Spleen (tissue), 11 donors: ENCODE measurements around the gene RHNO1. TPM values are rescaled to one million over a fixed set of nuclear protein-coding genes. Genes with fewer than 3 reads are reported as not detected.

Source experiments
- DNase-seq: peaks from one replicate; pipeline ENCODE4 v3.0.0-alpha.2; 2020
- H3K27ac ChIP-seq, 8 donors: fragments of 200-600 bp; sonication (generic) in 7 of 8; 1 replicate in 4 of 8; 2 replicates in 4 of 8; pipeline versions ENCODE4 v1.5.0 to v1.8.0; 2016 to 2021; ENCODE audit warnings: inconsistent platforms in 4 of 8, mild to moderate bottlenecking in 4 of 8, moderate library complexity in 1 of 8
- H3K27me3 ChIP-seq, 7 donors: fragments of 200-600 bp; sonication (generic) in 6 of 7; replicated peaks in 1 of 7; 1 replicate in 4 of 7; 2 replicates in 3 of 7; pipeline versions ENCODE4 v1.5.0 to v1.8.0; 2016 to 2021; ENCODE audit warnings: inconsistent platforms in 3 of 7, mild to moderate bottlenecking in 1 of 7
- H3K36me3 ChIP-seq, 6 donors: fragments of 200-600 bp; sonication (generic) in 5 of 6; 1 replicate in 4 of 6; 2 replicates in 2 of 6; pipeline versions ENCODE4 v1.5.0 to v1.8.0; 2016 to 2021; ENCODE audit warnings: inconsistent platforms in 2 of 6
- H3K4me1 ChIP-seq, 6 donors: fragments of 200-600 bp; sonication (generic) in 5 of 6; 1 replicate in 3 of 6; 2 replicates in 3 of 6; pipeline versions ENCODE4 v1.5.0 to v1.8.0; 2016 to 2021; ENCODE audit warnings: inconsistent platforms in 3 of 6
- H3K4me3 ChIP-seq, 8 donors: fragments of 200-600 bp; sonication (generic) in 7 of 8; 1 replicate in 4 of 8; 2 replicates in 4 of 8; pipeline versions ENCODE4 v1.5.0 to v1.8.0; 2016 to 2021; ENCODE audit warnings: inconsistent platforms in 4 of 8, mild to moderate bottlenecking in 4 of 8, moderate library complexity in 2 of 8
- H3K9me3 ChIP-seq, 8 donors: fragments of 200-600 bp; sonication (generic) in 7 of 8; 1 replicate in 4 of 8; 2 replicates in 4 of 8; pipeline versions ENCODE4 v1.5.0 to v1.8.0; 2016 to 2021; ENCODE audit warnings: inconsistent platforms in 4 of 8
- POLR2A ChIP-seq, 3 donors: fragments of 450-650 bp; IDR thresholded peaks; one replicate each; pipeline ENCODE4 v1.5.1; 2017; ENCODE audit warnings: antibody characterized with exemption in 3 of 3, mild to moderate bottlenecking in 1 of 3
- POLR2AphosphoS5 ChIP-seq, 3 donors: sonication (generic); formaldehyde crosslinking; IDR thresholded peaks; one replicate each; pipeline ENCODE4 v1.5.1; 2017; ENCODE audit warnings: antibody characterized with exemption in 3 of 3
- WGBS, 5 donors: extraction: QIAGEN DNeasy Blood & Tissue Kit in 3 of 5; methylation state at CpG; one replicate each; pipeline versions ENCODE4 v1.1.5 to v1.1.7; 2013 to 2018; 5-methylcytosine and 5-hydroxymethylcytosine counted together
- intact Hi-C: fragments of 100-400 bp; cut with DNase I; formaldehyde crosslinking; loops from one replicate; pipeline ENCODE4 v1.15.0; 2023; ENCODE audit warnings: low total_unique reads
- polyA plus RNA-seq, 3 donors: library from polyadenylated mRNA; stranded (reverse); fragments of 200-250 nt; gene quantifications; one replicate each; pipeline ENCODE4 v1.2.1, GENCODE V29; 2013
- total RNA-seq, 7 donors: library from RNA; depleted of rRNA in 3 of 7; stranded (reverse); fragments of >200 nt in 3 of 7; fragmentation: NEBNext Ultra II Directional in 4 of 7; extraction: Animal tissue kit (Norgen Biotek cat#: 25700) in 4 of 7; gene quantifications; one replicate each; pipeline versions ENCODE4 v1.1.0 to v1.2.1, GENCODE V29; 2016 to 2021
- TF ChIP-seq, protein P1 (sequence below), 11 experiments: fragments of 200-600 bp in 7 of 11; fragments of 450-650 bp in 4 of 11; sonication (generic) in 4 of 11; IDR thresholded peaks in 8 of 11; conservative IDR thresholded peaks in 3 of 11; 1 replicate in 7 of 11; 2 replicates in 4 of 11; pipeline versions ENCODE4 v1.4.0 to v1.8.0; 2016 to 2021; ENCODE audit warnings: antibody characterized with exemption in 11 of 11, inconsistent platforms in 4 of 11, mild to moderate bottlenecking in 1 of 11
- donor health status: healthy with polysubstance abuse.
- donor health status: DM: no; HTN: no; CAD: no; lungs with moderate emphysema.
- donor health status: DM: no; HTN: no; CAD: no.
- donor health status: Bipolar disorder and iron deficiency.
- donor health status: healthy.
- donor health status: DM: no; HTN: no; CAD: no.
- donor health status: DM: yes; HTN: yes; CAD: no.

The RHNO1 gene
- total and polyA plus RNA-seq, 10 donors: 15.9 to 26.0 (median 23.1) TPM

DNA sequence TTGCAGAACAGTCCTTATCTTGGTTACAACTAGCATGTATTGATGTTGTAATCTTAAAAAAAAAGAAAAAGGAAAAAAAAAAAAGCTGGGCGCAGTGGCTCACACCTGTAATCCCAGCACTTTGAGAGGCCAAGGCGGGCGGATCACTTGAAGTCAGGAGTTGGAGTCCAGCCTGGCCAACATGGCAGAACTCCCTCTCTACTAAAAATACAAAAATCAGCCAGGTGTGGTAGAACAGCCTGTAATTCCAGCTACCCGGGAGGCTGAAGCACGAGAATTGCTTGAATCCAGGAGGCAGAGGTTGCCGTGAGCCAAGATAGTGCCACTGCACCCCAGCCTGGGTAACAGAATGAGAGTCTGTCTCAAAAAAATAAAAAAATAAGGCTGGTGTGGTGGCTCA lies 56.6 kb downstream of the RHNO1 start:
- TF ChIP-seq, protein P1, sequence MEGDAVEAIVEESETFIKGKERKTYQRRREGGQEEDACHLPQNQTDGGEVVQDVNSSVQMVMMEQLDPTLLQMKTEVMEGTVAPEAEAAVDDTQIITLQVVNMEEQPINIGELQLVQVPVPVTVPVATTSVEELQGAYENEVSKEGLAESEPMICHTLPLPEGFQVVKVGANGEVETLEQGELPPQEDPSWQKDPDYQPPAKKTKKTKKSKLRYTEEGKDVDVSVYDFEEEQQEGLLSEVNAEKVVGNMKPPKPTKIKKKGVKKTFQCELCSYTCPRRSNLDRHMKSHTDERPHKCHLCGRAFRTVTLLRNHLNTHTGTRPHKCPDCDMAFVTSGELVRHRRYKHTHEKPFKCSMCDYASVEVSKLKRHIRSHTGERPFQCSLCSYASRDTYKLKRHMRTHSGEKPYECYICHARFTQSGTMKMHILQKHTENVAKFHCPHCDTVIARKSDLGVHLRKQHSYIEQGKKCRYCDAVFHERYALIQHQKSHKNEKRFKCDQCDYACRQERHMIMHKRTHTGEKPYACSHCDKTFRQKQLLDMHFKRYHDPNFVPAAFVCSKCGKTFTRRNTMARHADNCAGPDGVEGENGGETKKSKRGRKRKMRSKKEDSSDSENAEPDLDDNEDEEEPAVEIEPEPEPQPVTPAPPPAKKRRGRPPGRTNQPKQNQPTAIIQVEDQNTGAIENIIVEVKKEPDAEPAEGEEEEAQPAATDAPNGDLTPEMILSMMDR (IDR thresholded peaks at IDR 0.05 in 8 of 11, conservative IDR thresholded peaks at IDR 0.05 in 3 of 11): no peak
- no peak for TF ChIP-seq POLR2AphosphoS5 (IDR thresholded peaks at IDR 0.05)
- no peak for TF ChIP-seq POLR2A (IDR thresholded peaks at IDR 0.05)
- no peak overlapping the region for H3K4me3 ChIP-seq
- no peak overlapping the region for H3K27ac ChIP-seq
- DNase-seq: no peak
- WGBS, 5 donors: 92 to 97% (median 97%) methylated on average over 6 of the region's 6 CpGs
- H3K4me1 ChIP-seq: no peaks in the 10 kb centered on the region
- no peaks in the 10 kb centered on the region for H3K9me3 ChIP-seq
- H3K36me3 ChIP-seq: peaks cover 0 to 96% (median 58%) of the 10 kb centered on the region in 6 donors
- intact Hi-C loops: no loop called here
- H3K27me3 ChIP-seq: no peaks in the 10 kb centered on the region

DNA sequence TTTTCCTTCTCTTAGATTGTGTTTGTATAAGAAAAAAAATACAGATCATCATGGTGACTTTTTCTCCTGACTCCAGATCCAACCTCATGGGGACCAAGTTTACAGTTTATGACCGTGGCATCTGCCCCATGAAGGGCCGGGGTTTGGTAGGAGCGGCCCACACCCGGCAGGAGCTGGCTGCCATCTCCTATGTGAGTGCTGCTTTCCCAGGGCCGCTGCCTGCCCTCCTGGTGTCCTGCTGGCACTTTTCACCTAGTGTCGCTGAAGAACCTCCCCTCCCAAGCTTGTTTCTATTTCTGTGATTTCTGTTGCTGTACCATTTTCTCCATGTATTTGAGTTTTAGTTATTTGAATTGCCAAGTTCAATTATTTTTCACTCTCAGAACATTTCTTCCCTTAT lies 57.3 kb downstream of the RHNO1 start:
- 88 to 96% (median 93%) methylated on average over 6 of the region's 6 CpGs for WGBS, 5 donors
- Histone ChIP-seq H3K27me3 (no peaks in the 10 kb centered on the region), H3K4me1 (no peaks in the 10 kb centered on the region), H3K4me3 (no peak overlapping the region), H3K36me3 (peaks cover 0 to 96% (median 65%) of the 10 kb centered on the region in 6 donors), H3K9me3 (no peaks in the 10 kb centered on the region), H3K27ac (no peak overlapping the region)
- DNase-seq: peak; percentile 10
- intact Hi-C loops: no loop called here
- TF ChIP-seq POLR2A (IDR thresholded peaks at IDR 0.05) (no peak), POLR2AphosphoS5 (IDR thresholded peaks at IDR 0.05) (no peak)

DNA sequence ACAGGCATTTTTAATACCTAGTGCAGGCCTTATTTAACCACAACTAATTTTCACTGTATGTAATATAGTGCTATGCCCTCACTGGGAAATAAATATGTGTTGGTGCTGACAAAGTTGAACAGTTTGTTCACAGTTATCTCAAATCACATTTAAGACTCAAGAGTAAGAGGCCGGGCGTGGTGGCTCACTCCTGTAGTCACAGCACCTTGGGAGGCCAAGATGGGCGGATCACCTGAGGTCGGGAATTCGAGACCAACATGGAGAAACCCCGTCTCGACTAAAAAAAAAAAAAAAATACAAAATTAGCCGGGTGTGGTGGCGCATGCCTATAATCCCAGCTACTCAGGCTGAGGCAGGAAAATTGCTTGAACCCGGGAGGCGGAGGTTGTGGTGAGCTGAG lies 59.3 kb downstream of the RHNO1 start:
- TF ChIP-seq, protein P1 (IDR thresholded peaks at IDR 0.05 in 8 of 11, conservative IDR thresholded peaks at IDR 0.05 in 3 of 11): no peak
- TF ChIP-seq POLR2A (IDR thresholded peaks at IDR 0.05) (no peak), POLR2AphosphoS5 (IDR thresholded peaks at IDR 0.05) (no peak)
- WGBS, 5 donors: 92 to 97% (median 94%) methylated on average over 11 of the region's 11 CpGs
- no peak for DNase-seq
- H3K4me1 ChIP-seq: no peaks in the 10 kb centered on the region
- H3K36me3 ChIP-seq: peaks cover 0 to 96% (median 58%) of the 10 kb centered on the region in 6 donors
- H3K4me3 ChIP-seq: no peak overlapping the region
- no peaks in the 10 kb centered on the region for H3K9me3 ChIP-seq
- H3K27ac ChIP-seq: no peak overlapping the region
- no peaks in the 10 kb centered on the region for H3K27me3 ChIP-seq
- intact Hi-C loops: no loop called here

DNA sequence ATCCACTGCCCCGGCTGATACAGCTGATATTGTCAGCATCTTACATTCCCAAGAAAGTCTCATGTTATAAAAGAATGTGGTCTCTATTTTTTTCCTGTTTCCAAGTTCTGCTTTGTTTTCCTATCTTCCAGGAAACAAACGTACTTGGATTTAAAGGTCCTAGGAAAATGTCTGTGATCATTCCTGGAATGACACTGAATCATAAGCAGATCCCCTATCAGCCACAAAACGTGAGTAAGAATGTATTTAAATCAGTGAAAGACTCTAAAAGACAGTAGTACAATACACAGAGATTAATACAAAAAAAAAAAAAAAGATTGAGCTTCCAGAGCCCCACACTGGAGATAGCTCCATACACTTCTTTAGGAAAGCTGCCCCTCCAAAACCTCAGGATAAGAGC lies 60.5 kb downstream of the RHNO1 start:
- H3K9me3 ChIP-seq: no peaks in the 10 kb centered on the region
- no peak overlapping the region for H3K4me3 ChIP-seq
- peaks cover 0 to 89% (median 49%) of the 10 kb centered on the region in 6 donors for H3K36me3 ChIP-seq
- H3K4me1 ChIP-seq: no peaks in the 10 kb centered on the region
- TF ChIP-seq POLR2A (IDR thresholded peaks at IDR 0.05) (no peak), POLR2AphosphoS5 (IDR thresholded peaks at IDR 0.05) (no peak)
- TF ChIP-seq, protein P1 (IDR thresholded peaks at IDR 0.05 in 8 of 11, conservative IDR thresholded peaks at IDR 0.05 in 3 of 11): no peak
- no peaks in the 10 kb centered on the region for H3K27me3 ChIP-seq
- 78 to 87% (median 84%) methylated on average over 3 of the region's 3 CpGs for WGBS, 5 donors
- no peak overlapping the region for H3K27ac ChIP-seq
- no peak for DNase-seq
- intact Hi-C loops: no loop called here

Other genes starting within 250 kb of the RHNO1 start
- gene FKBP4, start 82.3 kb upstream of the RHNO1 start, total RNA-seq: 10 to 100 TPM; 14.3 to 65.6 (median 27.4) TPM
- gene FKBP4, start 82.3 kb upstream of the RHNO1 start, polyA plus RNA-seq: 10 to 100 TPM in 2 of 3 donors, 1 to 10 TPM in 1; 8.3 to 24.5 (median 15.8) TPM
- gene ITFG2, start 64.6 kb upstream of the RHNO1 start, total RNA-seq: 10 to 100 TPM; 42.7 to 79.3 (median 55.0) TPM
- 10 to 100 TPM; 28.9 to 44.3 (median 41.4) TPM for gene ITFG2, start 64.6 kb upstream of the RHNO1 start, polyA plus RNA-seq
- 10 to 100 TPM in 6 of 7 donors, 1 to 10 TPM in 1; 6.8 to 18.8 (median 10.7) TPM for gene NRIP2, start 42.2 kb upstream of the RHNO1 start, total RNA-seq
- gene NRIP2, start 42.2 kb upstream of the RHNO1 start, polyA plus RNA-seq: 1 to 10 TPM; 1.3 to 2.6 (median 1.5) TPM
- not detected for gene TEX52, start 20.2 kb upstream of the RHNO1 start, total RNA-seq
- not detected for gene TEX52, start 20.2 kb upstream of the RHNO1 start, polyA plus RNA-seq
- gene FOXM1, start within 50 bp of the RHNO1 start, total RNA-seq: 10 to 100 TPM in 1 of 7 donors, 1 to 10 TPM in 6; 1.8 to 10.2 (median 7.2) TPM
- gene FOXM1, start within 50 bp of the RHNO1 start, polyA plus RNA-seq: 1 to 10 TPM; 2.1 to 4.1 (median 3.7) TPM
- gene TULP3, start 13.7 kb downstream of the RHNO1 start, total RNA-seq: 10 to 100 TPM in 6 of 7 donors, 1 to 10 TPM in 1; 9.6 to 15.7 (median 13.4) TPM
- gene TULP3, start 13.7 kb downstream of the RHNO1 start, polyA plus RNA-seq: 1 to 10 TPM; 3.5 to 6.8 (median 4.7) TPM
- 10 to 100 TPM; 14.2 to 24.2 (median 20.4) TPM for gene TEAD4, start 82.2 kb downstream of the RHNO1 start, total RNA-seq
- 10 to 100 TPM in 1 of 3 donors, 1 to 10 TPM in 2; 5.1 to 11.7 (median 5.3) TPM for gene TEAD4, start 82.2 kb downstream of the RHNO1 start, polyA plus RNA-seq
- 10 to 100 TPM; 22.7 to 51.1 (median 37.0) TPM for gene TSPAN9, start 200.2 kb downstream of the RHNO1 start, total RNA-seq
- 10 to 100 TPM in 1 of 3 donors, 1 to 10 TPM in 2; 3.6 to 13.5 (median 4.7) TPM for gene TSPAN9, start 200.2 kb downstream of the RHNO1 start, polyA plus RNA-seq